Right atrium auricular region (tissue), 2 donors: ENCODE measurements around the gene ALOX15. TPM values are rescaled to one million over a fixed set of nuclear protein-coding genes. Genes with fewer than 3 reads are reported as not detected.

Source experiments
- DNase-seq: peaks from one replicate; pipeline ENCODE4 v3.0.0-alpha.2; 2019; ENCODE audit warnings: low spot score
- H3K27ac ChIP-seq, 2 donors: fragments of 200-600 bp; sonication (generic); 1 replicate in 1 of 2; 2 replicates in 1 of 2; pipeline ENCODE4 v1.5.1; 2016 to 2019
- H3K27me3 ChIP-seq, 2 donors: fragments of 200-600 bp; sonication (generic); one replicate each; pipeline versions ENCODE4 v1.5.1 to v1.6.0; 2017 to 2019
- H3K36me3 ChIP-seq: fragments of 200-600 bp; sonication (generic); one replicate; pipeline ENCODE4 v1.5.1; 2016
- H3K4me1 ChIP-seq, 2 donors: fragments of 200-600 bp; sonication (generic); one replicate each; pipeline versions ENCODE4 v1.5.1 to v1.6.0; 2017 to 2019
- H3K4me3 ChIP-seq, 2 donors: fragments of 200-600 bp; sonication (generic); 1 replicate in 1 of 2; 2 replicates in 1 of 2; pipeline ENCODE4 v1.5.1; 2017 to 2019; ENCODE audit warnings: mild to moderate bottlenecking in 1 of 2, moderate library complexity in 1 of 2
- H3K9me3 ChIP-seq, 2 donors: fragments of 200-600 bp; sonication (generic); one replicate each; pipeline ENCODE4 v1.5.1; 2019
- CTCF ChIP-seq, 2 donors: fragments of 200-600 bp; sonication (generic); IDR thresholded peaks; one replicate each; pipeline ENCODE4 v1.5.1; 2019; ENCODE audit warnings: antibody characterized with exemption in 2 of 2
- total RNA-seq, 2 donors: library from RNA; depleted of rRNA; stranded (reverse); fragments of >200 nt; gene quantifications; one replicate each; pipeline ENCODE4 v1.1.0, GENCODE V29; 2016

ALOX15 gene
- total RNA-seq, 2 donors from 2014 or later, result 16.9 to 65.0 TPM

- DNase-seq, result no peak
- TF ChIP-seq CTCF (IDR thresholded peaks at IDR 0.05), result no peak
- Histone ChIP-seq H3K27ac (no peak overlapping the region), H3K27me3 (no peaks in the 10 kb centered on the region), H3K36me3 (no peaks in the 10 kb centered on the region), H3K4me1 (no peaks in the 10 kb centered on the region), H3K9me3 (peaks cover 0 to 5% of the 10 kb centered on the region in 2 donors), H3K4me3 (no peak overlapping the region)
These were observed 24.4 kb downstream of the ALOX15 start for GRCh38 chr17:4617090-4617489.

- Histone ChIP-seq H3K4me1 (no peaks in the 10 kb centered on the region), H3K27me3 (no peaks in the 10 kb centered on the region), H3K4me3 (no peak overlapping the region), H3K36me3 (no peaks in the 10 kb centered on the region), H3K9me3 (no peaks in the 10 kb centered on the region), H3K27ac (no peak overlapping the region)
- TF ChIP-seq CTCF (IDR thresholded peaks at IDR 0.05), result no peak
- DNase-seq, result no peak
These were observed 25.0 kb downstream of the ALOX15 start for GRCh38 chr17:4616476-4616875.

- Histone ChIP-seq H3K9me3 (no peaks in the 10 kb centered on the region), H3K4me1 (peaks cover 0 to 18% of the 10 kb centered on the region in 2 donors), H3K4me3 (no peak overlapping the region), H3K36me3 (no peaks in the 10 kb centered on the region), H3K27me3 (no peaks in the 10 kb centered on the region), H3K27ac (no peak overlapping the region)
- no peak for TF ChIP-seq CTCF (IDR thresholded peaks at IDR 0.05)
- no peak for DNase-seq
These were observed 30.8 kb downstream of the ALOX15 start for GRCh38 chr17:4610656-4611055.

GRCh38 chr17:4610162-4610561, 31.3 kb downstream of the ALOX15 start:
- no peak for TF ChIP-seq CTCF (IDR thresholded peaks at IDR 0.05)
- Histone ChIP-seq H3K27ac (no peak overlapping the region), H3K9me3 (no peaks in the 10 kb centered on the region), H3K4me3 (no peak overlapping the region), H3K36me3 (no peaks in the 10 kb centered on the region), H3K27me3 (no peaks in the 10 kb centered on the region), H3K4me1 (peaks cover 0 to 23% of the 10 kb centered on the region in 2 donors)
- DNase-seq, result no peak

- Histone ChIP-seq H3K27ac (no peak overlapping the region), H3K27me3 (no peaks in the 10 kb centered on the region), H3K9me3 (no peaks in the 10 kb centered on the region), H3K36me3 (no peaks in the 10 kb centered on the region), H3K4me3 (no peak overlapping the region), H3K4me1 (peaks cover 0 to 27% of the 10 kb centered on the region in 2 donors)
- no peak for TF ChIP-seq CTCF (IDR thresholded peaks at IDR 0.05)
- DNase-seq, result no peak
These were observed 31.7 kb downstream of the ALOX15 start for GRCh38 chr17:4609761-4610160.

- peak; percentile 86 for DNase-seq
- Histone ChIP-seq H3K27ac (peak overlapping the region; percentile 24 to 56), H3K9me3 (no peaks in the 10 kb centered on the region), H3K4me3 (no peak overlapping the region), H3K36me3 (no peaks in the 10 kb centered on the region), H3K27me3 (no peaks in the 10 kb centered on the region), H3K4me1 (peaks cover 0 to 38% of the 10 kb centered on the region in 2 donors)
- TF ChIP-seq CTCF (IDR thresholded peaks at IDR 0.05), result no peak
These were observed 33.7 kb downstream of the ALOX15 start for GRCh38 chr17:4607773-4608187.
